SH-SY5Y (cell line): ENCODE measurements around the gene LIMA1.

Source experiments
- GATA2 ChIP-seq: IDR thresholded peaks from 2 replicates; pipeline ENCODE4 v1.6.1; 2011; ENCODE audit warnings: mild to moderate bottlenecking, low read depth, low read length
- GATA3 ChIP-seq: IDR thresholded peaks from 2 replicates; pipeline ENCODE4 v1.6.1; 2011; ENCODE audit warnings: low read depth, mild to moderate bottlenecking, low read length, moderate library complexity

DNA sequence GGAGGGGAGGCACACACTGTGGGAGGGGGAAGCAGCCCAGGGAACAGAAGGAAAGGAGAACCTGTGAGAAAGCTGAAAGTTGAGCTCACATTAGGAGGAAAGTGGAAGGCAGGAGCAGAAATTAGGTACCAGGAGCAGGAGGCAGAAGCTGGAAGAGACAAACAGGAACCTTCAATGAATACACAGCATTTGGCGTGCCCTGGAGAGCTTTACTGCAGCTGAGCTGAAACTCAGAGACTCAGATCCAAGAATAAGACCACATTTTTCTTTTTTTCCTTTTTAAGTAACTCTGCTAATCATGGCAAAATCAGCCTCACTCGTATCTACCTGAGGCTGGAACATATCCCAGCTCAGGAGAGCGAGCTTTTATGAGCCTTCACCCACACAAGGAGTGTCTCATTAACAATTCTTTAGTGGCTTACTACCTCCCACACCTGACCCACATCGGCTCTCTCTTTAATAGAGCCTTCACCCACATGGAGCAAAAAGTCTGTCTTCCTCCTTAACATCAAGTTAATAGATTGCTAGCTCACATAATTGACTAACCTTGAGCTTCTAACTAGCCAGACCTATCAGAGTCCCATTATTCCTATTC, 97.9 kb downstream of the LIMA1 start:
- TF ChIP-seq GATA3: no peak
- TF ChIP-seq GATA2: no peak
